GM23338 (cell line): ENCODE results near the gene VILL. TPM values are rescaled to one million over a fixed set of nuclear protein-coding genes. Genes with fewer than 3 reads are reported as not detected.

Experiments
- ATAC-seq: fragments of 200-7000 bp; cut with Tn5 transposase; 3 replicates; pipeline ENCODE4 v1.9.1; 2020
- DNase-seq: peaks from one replicate; pipeline ENCODE4 v3.0.0-alpha.2; 2015; ENCODE audit warnings: low spot score
- H2AFZ ChIP-seq: fragments of 200-600 bp; sonication (generic); 2 replicates; pipeline ENCODE4 v1.8.0; 2016; ENCODE audit warnings: antibody characterized with exemption, mild to moderate bottlenecking, moderate library complexity
- H3F3A ChIP-seq: fragments of 200-600 bp; sonication (generic); replicated peaks from 2 replicates; pipeline ENCODE4 v1.8.0; 2017; ENCODE audit warnings: antibody characterized with exemption, mixed run types, low read depth
- H3K27ac ChIP-seq: fragments of 200-600 bp; sonication (generic); 2 replicates; pipeline ENCODE4 v1.6.1; 2016; ENCODE audit warnings: low read depth
- H3K27me3 ChIP-seq: fragments of 200-600 bp; sonication (generic); 2 replicates; pipeline ENCODE4 v1.8.0; 2016; ENCODE audit warnings: mild to moderate bottlenecking, mixed run types, moderate library complexity; ENCODE audit not compliant: insufficient read depth
- H3K36me3 ChIP-seq: fragments of 200-600 bp; sonication (generic); 2 replicates; pipeline ENCODE4 v1.8.0; 2016; ENCODE audit warnings: mild to moderate bottlenecking; ENCODE audit not compliant: insufficient read depth
- H3K4me1 ChIP-seq: fragments of 200-600 bp; sonication (generic); 2 replicates; pipeline ENCODE4 v1.8.0; 2016; ENCODE audit warnings: mild to moderate bottlenecking, moderate library complexity; ENCODE audit not compliant: insufficient read depth
- H3K4me2 ChIP-seq: fragments of 200-600 bp; sonication (generic); 2 replicates; pipeline ENCODE4 v1.7.1; 2017; ENCODE audit warnings: mixed run types
- H3K4me3 ChIP-seq: fragments of 200-600 bp; sonication (generic); 2 replicates; pipeline ENCODE4 v1.6.1; 2016; ENCODE audit warnings: mixed run types
- H3K79me2 ChIP-seq: fragments of 200-600 bp; sonication (generic); replicated peaks from 2 replicates; pipeline ENCODE4 v1.8.0; 2017; ENCODE audit warnings: mild to moderate bottlenecking; ENCODE audit not compliant: insufficient read depth
- H3K9me2 ChIP-seq: fragments of 200-600 bp; sonication (generic); 2 replicates; pipeline ENCODE4 v1.8.0; 2017; ENCODE audit not compliant: insufficient read depth
- H4K20me1 ChIP-seq: fragments of 200-600 bp; sonication (generic); replicated peaks from 2 replicates; pipeline ENCODE4 v1.8.0; 2017; ENCODE audit warnings: mild to moderate bottlenecking; ENCODE audit not compliant: insufficient read depth
- H3K27ac Mint-ChIP-seq: 2 replicates; pipeline ENCODE4 v1.8.0; 2020; ENCODE audit warnings: inconsistent platforms, mild to moderate bottlenecking, moderate library complexity, mixed read lengths
- H3K27me3 Mint-ChIP-seq: 3 replicates; pipeline ENCODE4 v1.8.0; 2022; ENCODE audit warnings: low read depth, mild to moderate bottlenecking, moderate library complexity, mixed read lengths, inconsistent platforms; ENCODE audit not compliant: insufficient read depth, poor library complexity
- H3K36me3 Mint-ChIP-seq: 3 replicates; pipeline ENCODE4 v1.8.0; 2021; ENCODE audit warnings: low read depth, mild to moderate bottlenecking, inconsistent platforms, moderate library complexity, mixed read lengths
- H3K4me1 Mint-ChIP-seq: 3 replicates; pipeline ENCODE4 v1.8.0; 2020; ENCODE audit warnings: mild to moderate bottlenecking, inconsistent platforms, mixed read lengths
- H3K4me3 Mint-ChIP-seq: 3 replicates; pipeline ENCODE4 v1.8.0; 2021; ENCODE audit warnings: moderate library complexity, mild to moderate bottlenecking, inconsistent platforms, mixed read lengths
- H3K9me3 Mint-ChIP-seq: 3 replicates; pipeline ENCODE4 v1.8.0; 2020; ENCODE audit warnings: moderate library complexity, mild to moderate bottlenecking, inconsistent platforms, mixed read lengths
- CREB1 ChIP-seq: fragments of 250-450 bp; sonication (Bioruptor Pico); IDR thresholded peaks from 2 replicates; pipeline ENCODE4 v1.5.0; 2020; ENCODE audit warnings: low read depth, mild to moderate bottlenecking, moderate library complexity
- CTCF ChIP-seq, 2 experiments: fragments of 200-600 bp in 1 of 2; sonication (generic) in 1 of 2; conservative IDR thresholded peaks; 2 replicates each; pipeline versions ENCODE4 v1.5.1 to v1.6.1; 2016 to 2017; ENCODE audit warnings: antibody characterized with exemption in 2 of 2, low read depth in 2 of 2, mild to moderate bottlenecking in 2 of 2, moderate library complexity in 1 of 2
- ETS1 ChIP-seq: IDR thresholded peaks from 2 replicates; pipeline ENCODE4 v1.6.1; 2016; ENCODE audit warnings: antibody characterized with exemption
- EZH2 ChIP-seq: fragments of 200-600 bp; sonication (generic); IDR thresholded peaks from one replicate; pipeline ENCODE4 v1.8.0; 2017; ENCODE audit warnings: antibody characterized with exemption, mild to moderate bottlenecking, low read depth; ENCODE audit not compliant: unreplicated experiment
- EZH2phosphoT487 ChIP-seq: fragments of 200-600 bp; sonication (generic); IDR thresholded peaks from one replicate; pipeline ENCODE4 v1.8.1; 2018; ENCODE audit warnings: antibody characterized with exemption; ENCODE audit not compliant: unreplicated experiment
- JUNB ChIP-seq: IDR thresholded peaks from one replicate; pipeline ENCODE4 v1.6.1; 2016; ENCODE audit warnings: antibody characterized with exemption; ENCODE audit not compliant: unreplicated experiment
- NANOG ChIP-seq: IDR thresholded peaks from 2 replicates; pipeline ENCODE4 v1.6.1; 2016; ENCODE audit warnings: antibody characterized with exemption, borderline replicate concordance
- POLR2AphosphoS5 ChIP-seq: IDR thresholded peaks from 2 replicates; pipeline ENCODE4 v1.6.1; 2016; ENCODE audit warnings: antibody characterized with exemption, low read depth
- REST ChIP-seq: IDR thresholded peaks from one replicate; pipeline ENCODE4 v1.6.1; 2018; ENCODE audit warnings: antibody characterized with exemption; ENCODE audit not compliant: unreplicated experiment
- STAT1 ChIP-seq: IDR thresholded peaks from one replicate; pipeline ENCODE4 v1.6.1; 2016; ENCODE audit warnings: antibody characterized with exemption; ENCODE audit not compliant: unreplicated experiment
- ZNF114 ChIP-seq: fragments of 250-450 bp; sonication (Bioruptor Pico); IDR thresholded peaks from 2 replicates; pipeline ENCODE4 v1.5.0; 2020; ENCODE audit warnings: mild to moderate bottlenecking, moderate library complexity
- ZNF331 ChIP-seq: fragments of 250-450 bp; sonication (Bioruptor Pico); IDR thresholded peaks from 2 replicates; pipeline ENCODE4 v1.5.0; 2020; ENCODE audit warnings: low read depth, mild to moderate bottlenecking, moderate library complexity
- polyA plus RNA-seq: library from polyadenylated mRNA; unstranded; fragments of >200 nt; fragmentation: Nextera tagmentation; extraction: Ambion mirVana; gene quantifications from 2 replicates; pipeline ENCODE4 v1.2.1, GENCODE V29; 2016
- total RNA-seq: library from RNA; depleted of rRNA; stranded (reverse); fragments of >200 nt; shearing (Covaris generic); gene quantifications from 2 replicates; pipeline ENCODE4 v1.2.3, GENCODE V29; 2014

The VILL gene
- total and polyA plus RNA-seq, 2 experiments from 2014 or later: 2.7 to 9.8 TPM

- ATAC-seq (no peak), DNase-seq (no peak)
- peaks cover 19% of the 10 kb centered on the region for H3K9me3 Mint-ChIP-seq
- no peaks in the 10 kb centered on the region for H4K20me1 ChIP-seq
- H2AFZ ChIP-seq: no peak overlapping the region
- H3K4me1 Mint-ChIP-seq: no peaks in the 10 kb centered on the region; the same call in 2 of the 3 replicates
- no peaks in the 10 kb centered on the region for H3K9me2 ChIP-seq
- H3K36me3 ChIP-seq: no peaks in the 10 kb centered on the region; the same call in 1 of the 2 replicates
- TF ChIP-seq EZH2phosphoT487 (no peak), POLR2AphosphoS5 (no peak), CREB1 (CRISPR knock-in tag) (no peak)
- no peaks in the 10 kb centered on the region for H3K4me1 ChIP-seq
- peaks cover 8% of the 10 kb centered on the region; the same call in 2 of the 3 replicates for H3K36me3 Mint-ChIP-seq
- H3K79me2 ChIP-seq: no peaks in the 10 kb centered on the region
- no peak overlapping the region for H3K27ac ChIP-seq
- no peak overlapping the region for H3K4me2 ChIP-seq
- no peak overlapping the region for H3K27ac Mint-ChIP-seq
- H3F3A ChIP-seq: no peaks in the 10 kb centered on the region
- no peaks in the 10 kb centered on the region for H3K27me3 Mint-ChIP-seq
- H3K4me3 ChIP-seq: no peak overlapping the region
- H3K4me3 Mint-ChIP-seq: no peak overlapping the region
- no peaks in the 10 kb centered on the region for H3K27me3 ChIP-seq
These were observed 57.3 kb downstream of the VILL start for GRCh38 chr3:38047896-38048295.

GRCh38 chr3:38049358-38050126 is 59.0 kb downstream of the VILL start:
- no peaks in the 10 kb centered on the region for H3K9me2 ChIP-seq
- no peaks in the 10 kb centered on the region for H4K20me1 ChIP-seq
- no peaks in the 10 kb centered on the region for H3K4me1 ChIP-seq
- ATAC-seq: no peak
- H3K9me3 Mint-ChIP-seq: peaks cover 25% of the 10 kb centered on the region
- no peaks in the 10 kb centered on the region for H3K27me3 ChIP-seq
- no peaks in the 10 kb centered on the region for H3K79me2 ChIP-seq
- DNase-seq: no peak
- no peak overlapping the region for H3K4me3 Mint-ChIP-seq
- H3K27me3 Mint-ChIP-seq: peaks cover 2% of the 10 kb centered on the region
- H2AFZ ChIP-seq: peak overlapping the region; percentile 63; the same call in 1 of the 2 replicates
- H3K36me3 Mint-ChIP-seq: peaks cover 11% of the 10 kb centered on the region; the same call in 2 of the 3 replicates
- no peaks in the 10 kb centered on the region for H3F3A ChIP-seq
- H3K27ac Mint-ChIP-seq: no peak overlapping the region
- no peaks in the 10 kb centered on the region; the same call in 1 of the 2 replicates for H3K36me3 ChIP-seq
- no peak overlapping the region for H3K4me2 ChIP-seq
- H3K27ac ChIP-seq: no peak overlapping the region
- H3K4me3 ChIP-seq: no peak overlapping the region
- no peaks in the 10 kb centered on the region; the same call in 2 of the 3 replicates for H3K4me1 Mint-ChIP-seq
- TF ChIP-seq STAT1 (no peak), JUNB (no peak), REST (no peak), EZH2phosphoT487 (no peak), EZH2 (no peak), ZNF114 (no peak), ZNF331 (no peak), CTCF (conservative IDR thresholded peaks at IDR 0.05; ENCODE audit: low read depth in 2 of 2) (no peak), POLR2AphosphoS5 (no peak), NANOG (no peak), CREB1 (CRISPR knock-in tag) (no peak), ETS1 (no peak)
